Esophagus squamous epithelium (tissue), 4 donors: Measurements from ENCODE around the gene TFAP2A.

Experiments used
- CTCF ChIP-seq, 6 experiments: fragments of 450-650 bp in 4 of 6; fragments of 200-600 bp in 2 of 6; sonication (generic) in 2 of 6; IDR thresholded peaks; one replicate each; pipeline ENCODE4 v1.5.1; 2016 to 2019; ENCODE audit warnings: antibody characterized with exemption in 6 of 6, mild to moderate bottlenecking in 4 of 6, moderate library complexity in 4 of 6
- POLR2A ChIP-seq, 4 donors: fragments of 450-650 bp; IDR thresholded peaks; one replicate each; pipeline ENCODE4 v1.6.1; 2017; ENCODE audit warnings: antibody characterized with exemption in 4 of 4, mild to moderate bottlenecking in 4 of 4, moderate library complexity in 3 of 4

- TF ChIP-seq CTCF (IDR thresholded peaks at IDR 0.05) (no peak), POLR2A (IDR thresholded peaks at IDR 0.05) (no peak)
These were observed 23.6 kb downstream of the TFAP2A start for GRCh38 chr6:10391299-10391630.
